HL-60 (cell line): ENCODE data around the gene SLC14A1.
A peak's percentile ranks its signal among the peaks of the same experiment; 100 is the strongest.

Experiments used
- DNase-seq, 2 experiments: peaks; one replicate each; pipeline ENCODE4 v3.0.0-alpha.2; 2010 to 2020; ENCODE audit warnings: low read depth in 1 of 2, low spot score in 1 of 2
- H3K27ac ChIP-seq: fragments of 250-450 bp; sonication (Bioruptor Pico); replicated peaks from 2 replicates; pipeline ENCODE4 v1.5.1; 2020; ENCODE audit warnings: mild to moderate bottlenecking, moderate library complexity
- H3K27me3 ChIP-seq: fragments of 250-450 bp; sonication (Bioruptor Pico); 2 replicates; pipeline ENCODE4 v1.5.1; 2021; ENCODE audit warnings: mild to moderate bottlenecking, moderate library complexity; ENCODE audit not compliant: insufficient read depth, poor library complexity, severe bottlenecking
- H3K4me3 ChIP-seq: replicated peaks from 2 replicates; pipeline ENCODE4 v1.5.1; 2011; ENCODE audit warnings: mild to moderate bottlenecking, control low read depth, low read length; ENCODE audit not compliant: insufficient read depth
- GABPA ChIP-seq: IDR thresholded peaks from 2 replicates; pipeline ENCODE4 v1.6.1; 2012; ENCODE audit warnings: low read depth
- POLR2AphosphoS5 ChIP-seq: IDR thresholded peaks from 2 replicates; pipeline ENCODE4 v1.6.1; 2012; ENCODE audit warnings: low read depth
- SPI1 ChIP-seq: IDR thresholded peaks from 2 replicates; pipeline ENCODE4 v1.6.1; 2012; ENCODE audit warnings: low read depth, mild to moderate bottlenecking, borderline replicate concordance
- TF ChIP-seq, protein P1 (sequence below): IDR thresholded peaks from one replicate; pipeline ENCODE4 v1.5.1; 2011; ENCODE audit warnings: low read length, control low read depth, inconsistent platforms; ENCODE audit not compliant: insufficient read depth
- TF ChIP-seq, protein P2 (sequence below): IDR thresholded peaks from 2 replicates; pipeline ENCODE4 v1.6.1; 2012; ENCODE audit warnings: low read depth; ENCODE audit not compliant: insufficient replicate concordance

Gene SLC14A1

DNA sequence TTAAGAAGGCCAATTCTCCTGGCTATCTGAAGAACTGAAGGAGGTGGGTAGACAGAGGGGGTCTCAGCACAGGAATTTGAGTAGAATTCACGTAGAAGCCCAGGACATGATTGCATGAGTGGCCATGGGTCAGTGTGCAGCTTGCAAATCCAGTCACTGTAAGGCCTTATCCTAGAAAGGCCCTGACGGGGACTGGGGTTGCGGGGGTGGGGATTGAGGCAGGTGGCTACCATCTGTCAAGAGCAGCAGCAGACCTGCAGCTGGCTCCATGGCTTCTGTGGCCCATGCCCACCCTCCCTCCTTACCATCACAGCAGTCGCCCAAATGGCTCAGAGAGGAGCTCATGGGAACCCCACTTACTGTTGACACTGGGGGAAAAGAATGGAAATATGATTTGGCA, 34.6 kb upstream of the SLC14A1 start:
- H3K27ac ChIP-seq, result peak overlapping the region; percentile 96
- H3K4me3 ChIP-seq, result no peak overlapping the region
- no peaks in the 10 kb centered on the region for H3K27me3 ChIP-seq
- DNase-seq, result no peak
- no peak for TF ChIP-seq SPI1
- TF ChIP-seq, protein P1, sequence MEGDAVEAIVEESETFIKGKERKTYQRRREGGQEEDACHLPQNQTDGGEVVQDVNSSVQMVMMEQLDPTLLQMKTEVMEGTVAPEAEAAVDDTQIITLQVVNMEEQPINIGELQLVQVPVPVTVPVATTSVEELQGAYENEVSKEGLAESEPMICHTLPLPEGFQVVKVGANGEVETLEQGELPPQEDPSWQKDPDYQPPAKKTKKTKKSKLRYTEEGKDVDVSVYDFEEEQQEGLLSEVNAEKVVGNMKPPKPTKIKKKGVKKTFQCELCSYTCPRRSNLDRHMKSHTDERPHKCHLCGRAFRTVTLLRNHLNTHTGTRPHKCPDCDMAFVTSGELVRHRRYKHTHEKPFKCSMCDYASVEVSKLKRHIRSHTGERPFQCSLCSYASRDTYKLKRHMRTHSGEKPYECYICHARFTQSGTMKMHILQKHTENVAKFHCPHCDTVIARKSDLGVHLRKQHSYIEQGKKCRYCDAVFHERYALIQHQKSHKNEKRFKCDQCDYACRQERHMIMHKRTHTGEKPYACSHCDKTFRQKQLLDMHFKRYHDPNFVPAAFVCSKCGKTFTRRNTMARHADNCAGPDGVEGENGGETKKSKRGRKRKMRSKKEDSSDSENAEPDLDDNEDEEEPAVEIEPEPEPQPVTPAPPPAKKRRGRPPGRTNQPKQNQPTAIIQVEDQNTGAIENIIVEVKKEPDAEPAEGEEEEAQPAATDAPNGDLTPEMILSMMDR, result no peak

- Histone ChIP-seq H3K27me3 (no peaks in the 10 kb centered on the region), H3K4me3 (no peak overlapping the region), H3K27ac (peak overlapping the region; percentile 21; the same call in 1 of the 2 replicates)
- TF ChIP-seq SPI1 (no peak), POLR2AphosphoS5 (0 out of 2 replicates have a peak, but pooled peaks have one; percentile 35)
- TF ChIP-seq, protein P1, result peak; percentile 96
- DNase-seq, result peak; percentile 54 to 91
Measured at GRCh38 chr18:45690975-45691815, 32.8 kb upstream of the SLC14A1 start.

GRCh38 chr18:45691816-45692179, 32.2 kb upstream of the SLC14A1 start:
- DNase-seq, result no peak
- Histone ChIP-seq H3K4me3 (no peak overlapping the region), H3K27me3 (no peaks in the 10 kb centered on the region), H3K27ac (no peak overlapping the region; the same call in 1 of the 2 replicates)
- TF ChIP-seq, protein P1, result no peak
- TF ChIP-seq POLR2AphosphoS5 (no peak), SPI1 (no peak), GABPA (no peak)
- TF ChIP-seq, protein P2, sequence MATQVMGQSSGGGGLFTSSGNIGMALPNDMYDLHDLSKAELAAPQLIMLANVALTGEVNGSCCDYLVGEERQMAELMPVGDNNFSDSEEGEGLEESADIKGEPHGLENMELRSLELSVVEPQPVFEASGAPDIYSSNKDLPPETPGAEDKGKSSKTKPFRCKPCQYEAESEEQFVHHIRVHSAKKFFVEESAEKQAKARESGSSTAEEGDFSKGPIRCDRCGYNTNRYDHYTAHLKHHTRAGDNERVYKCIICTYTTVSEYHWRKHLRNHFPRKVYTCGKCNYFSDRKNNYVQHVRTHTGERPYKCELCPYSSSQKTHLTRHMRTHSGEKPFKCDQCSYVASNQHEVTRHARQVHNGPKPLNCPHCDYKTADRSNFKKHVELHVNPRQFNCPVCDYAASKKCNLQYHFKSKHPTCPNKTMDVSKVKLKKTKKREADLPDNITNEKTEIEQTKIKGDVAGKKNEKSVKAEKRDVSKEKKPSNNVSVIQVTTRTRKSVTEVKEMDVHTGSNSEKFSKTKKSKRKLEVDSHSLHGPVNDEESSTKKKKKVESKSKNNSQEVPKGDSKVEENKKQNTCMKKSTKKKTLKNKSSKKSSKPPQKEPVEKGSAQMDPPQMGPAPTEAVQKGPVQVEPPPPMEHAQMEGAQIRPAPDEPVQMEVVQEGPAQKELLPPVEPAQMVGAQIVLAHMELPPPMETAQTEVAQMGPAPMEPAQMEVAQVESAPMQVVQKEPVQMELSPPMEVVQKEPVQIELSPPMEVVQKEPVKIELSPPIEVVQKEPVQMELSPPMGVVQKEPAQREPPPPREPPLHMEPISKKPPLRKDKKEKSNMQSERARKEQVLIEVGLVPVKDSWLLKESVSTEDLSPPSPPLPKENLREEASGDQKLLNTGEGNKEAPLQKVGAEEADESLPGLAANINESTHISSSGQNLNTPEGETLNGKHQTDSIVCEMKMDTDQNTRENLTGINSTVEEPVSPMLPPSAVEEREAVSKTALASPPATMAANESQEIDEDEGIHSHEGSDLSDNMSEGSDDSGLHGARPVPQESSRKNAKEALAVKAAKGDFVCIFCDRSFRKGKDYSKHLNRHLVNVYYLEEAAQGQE, result no peak

DNA sequence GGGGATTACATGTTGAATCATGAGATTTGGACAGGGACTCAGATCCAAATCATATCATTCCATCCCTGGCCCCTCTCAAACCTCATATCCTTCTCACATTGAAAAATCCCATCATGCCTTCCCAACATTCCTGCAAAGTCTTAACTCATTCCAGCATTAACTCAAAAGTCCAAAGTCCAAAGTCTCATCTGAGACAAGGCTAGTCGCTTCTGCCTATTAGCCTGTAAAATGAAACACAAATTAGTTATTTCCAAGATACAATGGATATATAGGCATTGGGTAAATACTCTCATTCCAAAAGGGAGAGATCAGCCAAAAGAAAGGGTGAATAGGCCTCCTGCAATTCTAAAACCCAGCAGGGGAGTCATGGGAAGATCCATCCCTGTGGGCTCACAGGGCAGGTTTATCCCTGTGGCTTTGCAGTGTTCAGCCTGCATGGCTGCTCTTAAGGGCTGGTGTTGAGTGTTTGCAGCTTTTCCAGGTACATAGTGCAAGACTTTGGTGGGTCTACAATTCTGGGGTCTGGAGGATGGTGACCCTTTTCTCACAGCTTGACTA, 21.2 kb upstream of the SLC14A1 start:
- Histone ChIP-seq H3K27me3 (no peaks in the 10 kb centered on the region), H3K4me3 (no peak overlapping the region), H3K27ac (no peak overlapping the region)
- no peak for DNase-seq
- no peak for TF ChIP-seq SPI1
- TF ChIP-seq POLR2AphosphoS5, result no peak
- TF ChIP-seq, protein P1, result no peak
- TF ChIP-seq, protein P2, result no peak
- no peak for TF ChIP-seq GABPA
